ENCODE results near the gene RAE1. TPM values are rescaled to one million over a fixed set of nuclear protein-coding genes. Genes with fewer than 3 reads are reported as not detected.
A peak's percentile ranks its signal among the peaks of the same experiment; 100 is the strongest.

Gene RAE1, protein sequence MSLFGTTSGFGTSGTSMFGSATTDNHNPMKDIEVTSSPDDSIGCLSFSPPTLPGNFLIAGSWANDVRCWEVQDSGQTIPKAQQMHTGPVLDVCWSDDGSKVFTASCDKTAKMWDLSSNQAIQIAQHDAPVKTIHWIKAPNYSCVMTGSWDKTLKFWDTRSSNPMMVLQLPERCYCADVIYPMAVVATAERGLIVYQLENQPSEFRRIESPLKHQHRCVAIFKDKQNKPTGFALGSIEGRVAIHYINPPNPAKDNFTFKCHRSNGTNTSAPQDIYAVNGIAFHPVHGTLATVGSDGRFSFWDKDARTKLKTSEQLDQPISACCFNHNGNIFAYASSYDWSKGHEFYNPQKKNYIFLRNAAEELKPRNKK
- 38.2 and 46.5 TPM in 2 replicates for total RNA-seq (ENCODE audit: low replicate concordance)
- long read RNA-seq, transcript RAE1-203 (12 exons, 2,639 nt): major isoform, 291 of 338 reads
- long read RNA-seq, transcript RAE1-209 (11 exons, 1,503 nt): minor isoform, 6 of 338 reads
- long read RNA-seq, transcript RAE1-201 (12 exons, 2,362 nt): minor isoform, 10 of 338 reads
- long read RNA-seq, partial matches to known transcripts: 8 of 338 reads
- long read RNA-seq, other reads (novel, unspliced or antisense): 20 of 338 reads

DNA sequence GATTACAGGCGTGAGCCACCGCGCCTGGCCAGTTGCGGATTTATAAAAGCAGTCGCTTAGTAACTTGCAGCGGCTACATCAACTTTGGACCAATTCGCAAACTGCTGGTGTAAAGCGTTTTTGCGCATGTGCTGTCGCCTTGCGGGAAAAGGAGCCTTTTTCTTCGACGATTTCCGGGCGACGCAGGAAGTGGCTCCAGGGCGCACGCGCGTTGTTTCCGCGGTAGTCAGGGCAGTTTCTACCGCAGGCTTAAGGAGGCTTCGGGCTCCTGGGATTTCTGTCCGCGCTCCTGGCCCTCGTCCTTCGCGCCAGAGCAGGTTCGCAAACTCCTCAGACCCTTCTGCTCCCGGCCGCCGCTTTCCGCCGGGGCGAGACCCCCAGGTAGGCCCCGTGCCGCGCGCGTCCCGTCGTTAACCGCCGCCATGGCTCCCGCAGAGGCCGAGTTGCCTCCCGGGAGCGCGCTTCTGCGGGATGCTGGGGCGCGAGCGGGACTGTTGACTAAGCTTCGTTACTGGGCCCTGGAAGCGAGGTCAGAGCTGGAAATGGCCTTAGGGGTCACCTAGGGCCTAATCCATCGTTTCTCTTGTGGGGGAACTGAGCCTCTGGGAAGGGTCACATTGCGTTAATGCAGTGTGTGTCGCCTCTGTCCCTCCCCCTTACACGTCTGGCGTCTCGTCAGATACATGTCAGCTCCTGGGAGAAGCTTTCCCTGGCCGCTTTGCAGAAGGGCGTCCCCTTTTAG, at the start of gene RAE1:
Gene RAE1, plus strand, starts transcription at position 214 of the 742 bp plus-strand sequence. CDS start 2,784 bp downstream, outside the sequence.
- Mint-ChIP-seq H3K27ac (peak within 1 kb of the TSS; percentile 86), H3K4me1 (ENCODE audit: unreplicated experiment) (peaks cover 16% of the 10 kb centered on the region), H3K27me3 (no peaks in the 10 kb centered on the region), H3K36me3 (peaks cover 9% of the 10 kb centered on the region), H3K9me3 (no peaks in the 10 kb centered on the region), H3K4me3 (peak within 1 kb of the TSS; percentile 95)
- TF ChIP-seq, protein P1, sequence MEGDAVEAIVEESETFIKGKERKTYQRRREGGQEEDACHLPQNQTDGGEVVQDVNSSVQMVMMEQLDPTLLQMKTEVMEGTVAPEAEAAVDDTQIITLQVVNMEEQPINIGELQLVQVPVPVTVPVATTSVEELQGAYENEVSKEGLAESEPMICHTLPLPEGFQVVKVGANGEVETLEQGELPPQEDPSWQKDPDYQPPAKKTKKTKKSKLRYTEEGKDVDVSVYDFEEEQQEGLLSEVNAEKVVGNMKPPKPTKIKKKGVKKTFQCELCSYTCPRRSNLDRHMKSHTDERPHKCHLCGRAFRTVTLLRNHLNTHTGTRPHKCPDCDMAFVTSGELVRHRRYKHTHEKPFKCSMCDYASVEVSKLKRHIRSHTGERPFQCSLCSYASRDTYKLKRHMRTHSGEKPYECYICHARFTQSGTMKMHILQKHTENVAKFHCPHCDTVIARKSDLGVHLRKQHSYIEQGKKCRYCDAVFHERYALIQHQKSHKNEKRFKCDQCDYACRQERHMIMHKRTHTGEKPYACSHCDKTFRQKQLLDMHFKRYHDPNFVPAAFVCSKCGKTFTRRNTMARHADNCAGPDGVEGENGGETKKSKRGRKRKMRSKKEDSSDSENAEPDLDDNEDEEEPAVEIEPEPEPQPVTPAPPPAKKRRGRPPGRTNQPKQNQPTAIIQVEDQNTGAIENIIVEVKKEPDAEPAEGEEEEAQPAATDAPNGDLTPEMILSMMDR (conservative IDR thresholded peaks at IDR 0.05): no peak
- DNase-seq (ENCODE audit: extremely low spot score, unreplicated experiment): peak; percentile 89

DNA sequence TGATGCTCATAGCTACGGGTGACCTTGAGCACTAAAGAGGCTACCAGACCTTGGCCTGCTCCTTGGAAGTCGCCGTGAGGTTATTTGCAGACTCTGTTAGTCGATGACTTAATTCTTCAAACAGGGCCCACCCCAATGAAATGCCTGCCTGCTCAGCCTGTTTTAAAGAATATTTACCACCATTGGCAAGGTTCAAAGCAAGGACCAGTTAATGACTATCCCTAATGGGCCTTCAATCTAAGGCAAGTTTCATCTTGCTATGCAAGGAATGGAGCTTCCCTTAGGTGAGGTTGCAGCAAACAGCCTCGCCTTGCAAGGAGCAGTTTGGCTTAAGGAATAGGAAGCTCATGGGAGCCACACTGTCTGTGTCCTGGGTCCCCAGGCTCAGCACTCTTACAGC, 44.3 kb upstream of the RAE1 start:
- TF ChIP-seq, protein P1 (conservative IDR thresholded peaks at IDR 0.05): no peak
- Mint-ChIP-seq H3K4me3 (peak overlapping the region; percentile 50), H3K27me3 (no peaks in the 10 kb centered on the region), H3K4me1 (ENCODE audit: unreplicated experiment) (peaks cover 29% of the 10 kb centered on the region), H3K27ac (peak overlapping the region; percentile 89), H3K36me3 (no peaks in the 10 kb centered on the region), H3K9me3 (no peaks in the 10 kb centered on the region)
- DNase-seq (ENCODE audit: extremely low spot score, unreplicated experiment): no peak

DNA sequence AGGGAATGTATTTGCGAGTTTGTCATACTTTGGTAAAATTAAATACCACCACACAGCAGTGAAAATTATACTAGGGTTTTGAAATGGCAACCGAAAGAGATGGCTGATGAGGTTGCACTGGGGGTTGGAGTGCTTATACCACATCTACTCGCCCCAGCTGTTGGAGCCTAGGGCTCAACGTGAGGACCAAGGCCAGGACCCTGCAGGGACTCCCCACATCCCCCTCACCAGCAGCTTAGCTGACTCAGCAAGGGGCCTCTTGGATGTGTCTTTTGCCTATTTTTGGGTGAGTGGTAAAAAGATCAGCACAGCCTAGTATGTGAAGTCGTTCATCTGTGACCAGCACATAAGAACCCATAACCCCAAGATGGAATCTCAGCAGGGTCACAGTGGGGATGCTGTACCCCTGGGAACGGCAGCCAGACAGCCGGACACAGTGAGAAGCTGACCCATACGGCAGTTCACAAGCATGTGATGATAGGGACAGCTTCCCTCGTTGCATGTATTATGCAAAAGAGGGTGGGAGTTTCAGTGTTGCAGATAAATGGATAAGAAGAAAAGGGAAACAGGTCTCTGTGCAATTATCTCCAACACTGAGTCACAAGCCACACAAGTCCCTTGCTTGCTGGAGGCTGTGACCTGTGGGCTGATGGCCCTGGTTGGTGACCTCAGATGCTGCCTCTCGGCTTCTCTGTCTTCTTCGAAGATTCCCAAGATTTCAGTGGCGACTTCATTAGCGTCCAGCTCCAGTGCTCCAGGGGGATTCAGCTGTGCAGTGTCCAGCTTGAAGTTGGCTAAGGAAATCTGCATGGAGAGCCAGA, 42.4 kb upstream of the RAE1 start:
- TF ChIP-seq, protein P1 (conservative IDR thresholded peaks at IDR 0.05): no peak
- H3K27ac Mint-ChIP-seq: peak overlapping the region; percentile 89
- peaks cover 24% of the 10 kb centered on the region for H3K4me1 Mint-ChIP-seq (ENCODE audit: unreplicated experiment)
- no peaks in the 10 kb centered on the region for H3K36me3 Mint-ChIP-seq
- no peaks in the 10 kb centered on the region for H3K27me3 Mint-ChIP-seq
- no peak for DNase-seq (ENCODE audit: extremely low spot score, unreplicated experiment)
- H3K9me3 Mint-ChIP-seq: no peaks in the 10 kb centered on the region
- no peak overlapping the region for H3K4me3 Mint-ChIP-seq

DNA sequence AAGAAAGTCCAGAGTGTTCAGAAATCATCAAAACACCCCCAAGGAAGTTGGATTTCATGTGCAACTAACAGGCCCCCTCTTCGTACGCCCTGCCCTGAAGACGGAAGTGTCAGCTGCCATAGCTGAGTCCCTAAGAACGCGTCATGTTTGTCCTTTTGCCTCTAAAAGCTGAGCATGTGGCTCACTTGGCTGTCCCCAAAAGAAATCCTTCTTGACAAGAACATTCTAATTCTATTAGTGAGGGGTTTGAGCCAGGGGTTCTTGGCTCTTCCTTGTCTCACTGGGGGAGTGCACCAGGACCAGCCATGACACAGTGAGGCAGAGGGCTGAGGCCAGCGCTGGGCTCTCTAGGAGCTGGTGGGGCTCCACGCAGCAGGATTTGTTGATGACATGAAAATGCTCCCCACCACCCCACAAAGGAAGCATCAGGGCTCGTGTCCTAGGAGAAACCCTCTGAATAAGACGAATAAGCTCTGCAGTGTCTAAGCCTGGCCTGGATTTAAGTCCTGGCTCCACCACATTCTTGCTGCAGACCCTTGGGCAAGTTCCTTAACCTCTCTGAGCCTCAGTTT, 41.4 kb upstream of the RAE1 start:
- no peak for DNase-seq (ENCODE audit: extremely low spot score, unreplicated experiment)
- Mint-ChIP-seq H3K27me3 (no peaks in the 10 kb centered on the region), H3K4me1 (ENCODE audit: unreplicated experiment) (peaks cover 16% of the 10 kb centered on the region), H3K9me3 (no peaks in the 10 kb centered on the region), H3K4me3 (no peak overlapping the region), H3K27ac (peak overlapping the region; percentile 89), H3K36me3 (no peaks in the 10 kb centered on the region)
- TF ChIP-seq, protein P1 (conservative IDR thresholded peaks at IDR 0.05): no peak

Data from type B pancreatic cell (in vitro differentiated cells).